OCI-LY3 (cell line): ENCODE data around the gene ELOF1.

Experiments used
- H2AFZ ChIP-seq: fragments of 200-600, 300-600 bp; shearing (Covaris generic); 2 replicates; pipeline ENCODE4 v1.6.0; 2014; ENCODE audit warnings: antibody characterized with exemption, low read depth, low read length
- H3K27ac ChIP-seq: fragments of 200-600, 300-600 bp; sonication (generic); 2 replicates; pipeline ENCODE4 v1.5.1; 2014; ENCODE audit warnings: mild to moderate bottlenecking, low read length, moderate library complexity, mixed read lengths
- H3K27me3 ChIP-seq: fragments of 200-600, 300-600 bp; sonication (generic); 2 replicates; pipeline ENCODE4 v1.6.1; 2014; ENCODE audit warnings: low read depth, low read length, mixed read lengths
- H3K36me3 ChIP-seq: fragments of 200-600, 300-600 bp; sonication (generic); replicated peaks from 2 replicates; pipeline ENCODE3; 2014; ENCODE audit warnings: low read depth, low read length, mixed read lengths
- H3K4me1 ChIP-seq: fragments of 300-600, 200-600 bp; sonication (generic); 2 replicates; pipeline ENCODE4 v1.6.1; 2014; ENCODE audit warnings: low read length, mixed read lengths
- H3K4me2 ChIP-seq: fragments of 200-600, 300-600 bp; sonication (generic); 2 replicates; pipeline ENCODE4 v1.6.1; 2014; ENCODE audit warnings: low read length, mixed read lengths
- H3K4me3 ChIP-seq: fragments of 300-600, 200-600 bp; sonication (generic); 2 replicates; pipeline ENCODE4 v1.5.1; 2014; ENCODE audit warnings: antibody characterized with exemption, mild to moderate bottlenecking, low read length, moderate library complexity
- H3K79me2 ChIP-seq: fragments of 300-600, 200-600 bp; shearing (Covaris generic); 2 replicates; pipeline ENCODE4 v1.6.1; 2014; ENCODE audit warnings: mild to moderate bottlenecking, low read length, mixed read lengths
- H3K9ac ChIP-seq: fragments of 300-600, 200-600 bp; shearing (Covaris generic); 2 replicates; pipeline ENCODE4 v1.6.0; 2014; ENCODE audit warnings: mild to moderate bottlenecking, low read length, moderate library complexity
- H3K9me3 ChIP-seq: fragments of 200-600, 300-600 bp; shearing (Covaris generic); 2 replicates; pipeline ENCODE4 v1.6.1; 2014; ENCODE audit warnings: low read length, mixed read lengths; ENCODE audit not compliant: insufficient read depth
- H4K20me1 ChIP-seq: fragments of 200-600, 300-600 bp; sonication (generic); 2 replicates; pipeline ENCODE4 v1.6.1; 2016; ENCODE audit warnings: low read length, mixed read lengths; ENCODE audit not compliant: insufficient read depth
- CTCF ChIP-seq: fragments of 200-600, 300-600 bp; sonication (generic); IDR thresholded peaks from 2 replicates; pipeline ENCODE4 v1.5.1; 2014; ENCODE audit warnings: antibody characterized with exemption, low read length, low read depth
- EZH2phosphoT487 ChIP-seq: fragments of 200-600 bp; shearing (Covaris generic); IDR thresholded peaks from 2 replicates; pipeline ENCODE4 v1.6.1; 2018; ENCODE audit warnings: antibody characterized with exemption, mixed run types, low read depth

The ELOF1 gene

GRCh38 chr19:11507370-11508078 is 51.5 kb downstream of the ELOF1 start:
- Histone ChIP-seq H2AFZ (no peak overlapping the region), H3K9ac (no peak overlapping the region)

DNA sequence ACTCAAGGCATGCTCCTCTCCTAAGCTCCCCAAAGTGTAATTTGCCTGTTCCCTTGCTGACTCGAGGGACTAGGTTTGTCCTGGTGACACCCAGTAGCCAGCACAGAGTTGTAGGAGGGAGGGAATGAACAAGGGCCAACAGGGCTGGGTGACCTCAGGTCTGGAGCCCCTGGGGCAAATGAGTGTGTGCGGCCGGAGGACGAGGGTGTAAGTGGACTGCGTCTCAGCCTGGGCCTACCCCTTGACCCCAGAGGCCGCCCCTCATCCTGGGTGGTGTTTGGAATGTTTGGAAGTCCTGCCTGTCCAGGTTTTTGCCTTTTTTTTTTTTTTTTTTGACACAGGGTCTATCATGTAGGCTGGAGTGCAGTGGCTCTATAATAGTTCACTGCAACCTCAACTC is 52.1 kb downstream of the ELOF1 start:
- 0 out of 2 replicates have a peak overlapping the region, but pooled peaks have one; percentile 57 for H3K9ac ChIP-seq

More at GRCh38 chr19:11507370-11508078, 51.5 kb downstream of the ELOF1 start:
- no peaks in the 10 kb centered on the region for H3K27me3 ChIP-seq
- TF ChIP-seq EZH2phosphoT487 (no peak), CTCF (no peak)
- H3K9me3 ChIP-seq, result no peaks in the 10 kb centered on the region
- H3K4me1 ChIP-seq, result peaks cover 17% of the 10 kb centered on the region
- no peak overlapping the region for H3K4me3 ChIP-seq
- peaks cover 9% of the 10 kb centered on the region; the same call in 1 of the 2 replicates for H3K79me2 ChIP-seq
- H3K36me3 ChIP-seq, result peaks cover 4% of the 10 kb centered on the region
- no peak overlapping the region for H3K4me2 ChIP-seq
- no peak overlapping the region for H3K27ac ChIP-seq
- no peaks in the 10 kb centered on the region for H4K20me1 ChIP-seq

DNA sequence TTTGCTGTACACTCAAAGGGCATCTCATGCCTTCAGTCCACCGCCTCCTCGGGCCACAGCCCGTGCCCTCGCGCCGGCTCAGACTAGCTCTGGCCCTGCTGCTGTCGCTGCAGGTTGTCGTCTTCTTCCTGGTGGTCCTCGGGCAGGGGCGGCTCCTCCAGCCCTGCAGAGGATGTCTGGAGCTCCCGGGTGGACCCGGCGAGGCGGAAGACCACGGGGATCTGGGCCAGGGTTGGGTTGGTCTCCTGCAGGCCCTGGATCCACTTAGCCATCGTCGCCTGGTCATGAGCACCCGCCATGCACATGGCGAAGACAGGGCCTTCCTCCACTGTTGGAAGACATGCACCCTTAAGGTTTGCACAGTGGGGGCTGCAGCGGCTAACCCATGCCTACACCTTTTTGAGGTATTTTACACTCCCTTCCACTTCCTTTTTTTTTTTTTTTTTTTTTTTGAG is 52.9 kb downstream of the ELOF1 start:
- peak overlapping the region; percentile 4; the same call in 1 of the 2 replicates for H2AFZ ChIP-seq
- no peak for TF ChIP-seq EZH2phosphoT487
- TF ChIP-seq CTCF, result no peak
- H3K9ac ChIP-seq, result peak overlapping the region; percentile 57
- H4K20me1 ChIP-seq, result no peaks in the 10 kb centered on the region
- H3K79me2 ChIP-seq, result peaks cover 9% of the 10 kb centered on the region; the same call in 1 of the 2 replicates
- H3K27me3 ChIP-seq, result no peaks in the 10 kb centered on the region
- H3K27ac ChIP-seq, result peak overlapping the region; percentile 44
- peaks cover under 1% of the 10 kb centered on the region for H3K36me3 ChIP-seq
- peak overlapping the region; percentile 88 for H3K4me2 ChIP-seq
- no peaks in the 10 kb centered on the region for H3K9me3 ChIP-seq
- H3K4me1 ChIP-seq, result peaks cover 17% of the 10 kb centered on the region
- H3K4me3 ChIP-seq, result peak overlapping the region; percentile 79

More for the DNA sequence above, 52.1 kb downstream of the ELOF1 start:
- Histone ChIP-seq H3K27ac (no peak overlapping the region), H3K27me3 (no peaks in the 10 kb centered on the region), H3K79me2 (peaks cover 9% of the 10 kb centered on the region; the same call in 1 of the 2 replicates), H4K20me1 (no peaks in the 10 kb centered on the region), H3K9me3 (no peaks in the 10 kb centered on the region), H3K4me3 (peak overlapping the region; percentile 79), H2AFZ (no peak overlapping the region), H3K4me2 (peak overlapping the region; percentile 88), H3K36me3 (peaks cover 4% of the 10 kb centered on the region), H3K4me1 (peaks cover 17% of the 10 kb centered on the region)
- TF ChIP-seq EZH2phosphoT487, result no peak
- no peak for TF ChIP-seq CTCF

- H3K9ac ChIP-seq, result peak within 1 kb of the TSS; percentile 79
- peak within 1 kb of the TSS; percentile 88 for H3K4me2 ChIP-seq
- no peaks in the 10 kb centered on the region for H3K9me3 ChIP-seq
- peak within 1 kb of the TSS; percentile 62 for H3K27ac ChIP-seq
- peaks cover 17% of the 10 kb centered on the region for H3K4me1 ChIP-seq
- H2AFZ ChIP-seq, result peak within 1 kb of the TSS; percentile 62
- TF ChIP-seq CTCF, result no peak
- no peak for TF ChIP-seq EZH2phosphoT487
- H3K4me3 ChIP-seq, result peak within 1 kb of the TSS; percentile 79
- no peaks in the 10 kb centered on the region for H3K27me3 ChIP-seq
- no peaks in the 10 kb centered on the region for H3K36me3 ChIP-seq
- no peaks in the 10 kb centered on the region for H4K20me1 ChIP-seq
- peaks cover 9% of the 10 kb centered on the region; the same call in 1 of the 2 replicates for H3K79me2 ChIP-seq
Observed at GRCh38 chr19:11505504-11506100, 53.4 kb downstream of the ELOF1 start, which contains the start of gene ZNF653. Gene ZNF653, minus strand, starts transcription at chr19:11505839. Its CDS starts 53 bp downstream, at chr19:11505786.
